ENCODE measurements around the gene CDH24.

DNA sequence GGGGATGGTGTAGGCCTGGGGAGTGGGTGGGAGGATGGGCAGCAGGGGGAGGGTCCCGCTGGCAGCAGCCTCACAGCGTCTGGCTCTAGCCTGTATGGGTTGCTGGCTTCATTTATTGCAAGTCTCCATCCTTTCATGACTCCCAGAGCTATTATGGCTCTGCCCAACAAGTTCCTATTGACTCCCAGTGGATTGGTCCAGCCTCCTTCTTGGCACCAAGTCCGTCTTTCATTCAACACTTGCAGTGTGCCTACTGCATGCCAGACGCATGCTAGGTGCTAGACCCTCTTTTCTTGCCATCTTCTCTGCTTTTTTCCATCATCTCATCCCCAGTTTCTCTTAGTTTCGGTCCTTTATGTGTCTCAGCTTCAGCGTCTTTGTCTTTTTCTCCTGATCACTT lies 14.2 kb downstream of the CDH24 start:
- no peak for TF ChIP-seq POLR2AphosphoS5 (IDR thresholded peaks at IDR 0.05)
- TF ChIP-seq, protein P1, sequence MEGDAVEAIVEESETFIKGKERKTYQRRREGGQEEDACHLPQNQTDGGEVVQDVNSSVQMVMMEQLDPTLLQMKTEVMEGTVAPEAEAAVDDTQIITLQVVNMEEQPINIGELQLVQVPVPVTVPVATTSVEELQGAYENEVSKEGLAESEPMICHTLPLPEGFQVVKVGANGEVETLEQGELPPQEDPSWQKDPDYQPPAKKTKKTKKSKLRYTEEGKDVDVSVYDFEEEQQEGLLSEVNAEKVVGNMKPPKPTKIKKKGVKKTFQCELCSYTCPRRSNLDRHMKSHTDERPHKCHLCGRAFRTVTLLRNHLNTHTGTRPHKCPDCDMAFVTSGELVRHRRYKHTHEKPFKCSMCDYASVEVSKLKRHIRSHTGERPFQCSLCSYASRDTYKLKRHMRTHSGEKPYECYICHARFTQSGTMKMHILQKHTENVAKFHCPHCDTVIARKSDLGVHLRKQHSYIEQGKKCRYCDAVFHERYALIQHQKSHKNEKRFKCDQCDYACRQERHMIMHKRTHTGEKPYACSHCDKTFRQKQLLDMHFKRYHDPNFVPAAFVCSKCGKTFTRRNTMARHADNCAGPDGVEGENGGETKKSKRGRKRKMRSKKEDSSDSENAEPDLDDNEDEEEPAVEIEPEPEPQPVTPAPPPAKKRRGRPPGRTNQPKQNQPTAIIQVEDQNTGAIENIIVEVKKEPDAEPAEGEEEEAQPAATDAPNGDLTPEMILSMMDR (IDR thresholded peaks at IDR 0.05), result no peak
